ENCODE measurements around the gene RDH13. TPM values are rescaled to one million over a fixed set of nuclear protein-coding genes. Genes with fewer than 3 reads are reported as not detected.

RDH13 gene
- total and polyA plus RNA-seq, 10 of the 15 experiments (the other 5 are each of a cell fraction or from before 2014, with no cell fraction given), result 1.3 to 11.6 (median 8.9) TPM

DNA sequence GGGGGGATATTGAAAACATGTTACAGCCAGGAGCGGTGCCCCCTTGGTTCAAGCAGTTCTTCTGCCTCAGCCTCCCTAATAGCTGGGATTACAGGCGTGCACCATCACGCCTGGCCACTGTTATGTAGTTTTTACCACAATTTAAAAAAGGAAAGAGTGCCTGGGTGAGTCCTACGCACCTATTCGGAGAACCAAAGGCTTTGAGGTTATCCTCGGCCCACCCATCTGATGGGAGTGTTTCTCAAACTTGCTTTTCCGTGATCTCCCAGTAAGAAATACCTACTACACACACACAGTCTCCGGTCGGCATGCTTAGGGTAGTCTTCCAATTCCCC lies 20.6 kb downstream of the RDH13 start:
- CTCF ChIA-PET, result no interaction called here
- DNase-seq (ENCODE audit: low read depth, low spot score) (no peak), FAIRE-seq (no peak), ATAC-seq (no peak)
- no peaks in the 10 kb centered on the region for H4K20me1 ChIP-seq (ENCODE audit: control insufficient read depth, insufficient read depth)
- H3K36me3 ChIP-seq (ENCODE audit: control insufficient read depth in 2 of 2, insufficient read depth in 2 of 2, low read length in 1 of 2), result peaks cover 7 to 15% of the 10 kb centered on the region in 2 experiments
- H3K4me3 ChIP-seq, result no peak overlapping the region
- BruUV-seq (replicated peaks), result no TSS peak
- in situ Hi-C loops (cut with MboI), result no loop called here
- RAD21 ChIA-PET (ENCODE audit: unreplicated experiment), result interaction anchor here (0.6 kb wide), 1 partner anchor 128 kb away, joined by 3 read pairs; no protein-coding TSS in a partner anchor
- H2AFZ ChIP-seq (ENCODE audit: control insufficient read depth, low read depth, low read length), result no peak overlapping the region
- H3K9me3 ChIP-seq (replicated peaks; ENCODE audit: control insufficient read depth, insufficient read depth, low read length), result no peaks in the 10 kb centered on the region
- intact Hi-C loops (cut with micrococcal nuclease; ENCODE audit: unreplicated experiment), result no loop called here
- no peak overlapping the region for H3K4me2 ChIP-seq (ENCODE audit: control insufficient read depth, insufficient read depth)
- H3K9ac ChIP-seq (ENCODE audit: control insufficient read depth, insufficient read depth, low read length), result no peak overlapping the region
- SMC1A ChIA-PET (ENCODE audit: uncharacterized antibody, unreplicated experiment), result no interaction called here
- no peaks in the 10 kb centered on the region for H3K4me1 ChIP-seq (ENCODE audit: control insufficient read depth, insufficient read depth, low read length)
- WGBS (ENCODE audit: insufficient coverage, insufficient replicate concordance, low lambda C conversion rate, missing lambda C conversion rate), result 93% methylated on average over 9 of the region's 9 CpGs
- H3K27me3 ChIP-seq (replicated peaks in 1 of 2; ENCODE audit: control insufficient read depth in 2 of 2, insufficient read depth in 2 of 2, low read length in 1 of 2), result no peaks in the 10 kb centered on the region
- no peaks in the 10 kb centered on the region for H3K79me2 ChIP-seq (ENCODE audit: control insufficient read depth, insufficient read depth, low read length)
- POLR2A ChIA-PET, result no interaction called here
- TF ChIP-seq NFXL1 (IDR thresholded peaks at IDR 0.05; ENCODE audit: borderline replicate concordance) (no peak), JUND (IDR thresholded peaks at IDR 0.05; ENCODE audit: low read depth, low read length) (no peak), BRCA1 (IDR thresholded peaks at IDR 0.05; ENCODE audit: low read depth, low read length) (no peak), CHD2 (IDR thresholded peaks at IDR 0.05; ENCODE audit: borderline replicate concordance, low read depth, low read length) (no peak)
- H3K27ac ChIP-seq (ENCODE audit: control insufficient read depth, insufficient read depth), result no peak overlapping the region

DNA sequence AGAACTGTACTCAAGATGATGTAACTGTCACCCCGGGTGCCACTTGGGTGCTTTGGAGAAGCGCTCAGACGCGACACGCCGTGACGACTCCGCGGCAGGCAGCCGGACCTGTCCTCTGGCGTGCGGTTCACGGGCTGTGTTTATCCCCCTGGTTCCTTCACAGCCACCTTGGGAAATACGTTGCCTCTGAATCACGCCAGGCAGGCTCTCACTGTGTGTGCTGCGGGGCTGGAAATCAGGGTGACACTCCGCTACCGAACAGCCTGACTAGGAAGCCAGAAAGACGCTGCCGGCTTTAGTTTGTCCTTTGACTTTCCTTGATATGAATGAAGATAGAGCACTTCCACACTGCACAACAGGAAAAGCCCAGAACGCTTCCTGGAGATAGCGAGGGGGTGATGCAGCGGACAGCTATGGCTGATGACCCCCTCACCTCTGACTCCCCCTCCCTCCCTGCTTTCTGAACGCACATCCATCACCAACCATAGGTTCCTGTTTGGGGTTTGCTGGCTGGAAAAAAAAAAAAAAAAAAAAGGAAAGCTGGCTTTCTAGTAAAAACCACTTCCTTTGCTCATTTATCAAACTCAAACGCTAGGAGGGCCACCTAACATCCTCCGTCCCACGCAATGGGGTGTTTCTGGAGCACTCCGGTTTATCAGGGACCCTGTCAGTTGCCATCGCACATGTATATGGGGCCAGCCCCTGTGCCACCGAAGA lies 21.2 kb downstream of the RDH13 start:
- H2AFZ ChIP-seq (ENCODE audit: control insufficient read depth, low read depth, low read length), result no peak overlapping the region
- TF ChIP-seq ZNF274 (IDR thresholded peaks at IDR 0.05; ENCODE audit: insufficient read depth, insufficient read length), result no peak
- TF ChIP-seq, protein P1, sequence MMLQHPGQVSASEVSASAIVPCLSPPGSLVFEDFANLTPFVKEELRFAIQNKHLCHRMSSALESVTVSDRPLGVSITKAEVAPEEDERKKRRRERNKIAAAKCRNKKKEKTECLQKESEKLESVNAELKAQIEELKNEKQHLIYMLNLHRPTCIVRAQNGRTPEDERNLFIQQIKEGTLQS (IDR thresholded peaks at IDR 0.05; ENCODE audit: borderline replicate concordance, extremely low read depth, low read depth, low read length), result no peak
- TF ChIP-seq GATAD2B (conservative IDR thresholded peaks at IDR 0.05; ENCODE audit: low read depth), result no peak
- TF ChIP-seq CHD1 (IDR thresholded peaks at IDR 0.05; ENCODE audit: low read depth, low read length), result no peak
- TF ChIP-seq, protein P2, sequence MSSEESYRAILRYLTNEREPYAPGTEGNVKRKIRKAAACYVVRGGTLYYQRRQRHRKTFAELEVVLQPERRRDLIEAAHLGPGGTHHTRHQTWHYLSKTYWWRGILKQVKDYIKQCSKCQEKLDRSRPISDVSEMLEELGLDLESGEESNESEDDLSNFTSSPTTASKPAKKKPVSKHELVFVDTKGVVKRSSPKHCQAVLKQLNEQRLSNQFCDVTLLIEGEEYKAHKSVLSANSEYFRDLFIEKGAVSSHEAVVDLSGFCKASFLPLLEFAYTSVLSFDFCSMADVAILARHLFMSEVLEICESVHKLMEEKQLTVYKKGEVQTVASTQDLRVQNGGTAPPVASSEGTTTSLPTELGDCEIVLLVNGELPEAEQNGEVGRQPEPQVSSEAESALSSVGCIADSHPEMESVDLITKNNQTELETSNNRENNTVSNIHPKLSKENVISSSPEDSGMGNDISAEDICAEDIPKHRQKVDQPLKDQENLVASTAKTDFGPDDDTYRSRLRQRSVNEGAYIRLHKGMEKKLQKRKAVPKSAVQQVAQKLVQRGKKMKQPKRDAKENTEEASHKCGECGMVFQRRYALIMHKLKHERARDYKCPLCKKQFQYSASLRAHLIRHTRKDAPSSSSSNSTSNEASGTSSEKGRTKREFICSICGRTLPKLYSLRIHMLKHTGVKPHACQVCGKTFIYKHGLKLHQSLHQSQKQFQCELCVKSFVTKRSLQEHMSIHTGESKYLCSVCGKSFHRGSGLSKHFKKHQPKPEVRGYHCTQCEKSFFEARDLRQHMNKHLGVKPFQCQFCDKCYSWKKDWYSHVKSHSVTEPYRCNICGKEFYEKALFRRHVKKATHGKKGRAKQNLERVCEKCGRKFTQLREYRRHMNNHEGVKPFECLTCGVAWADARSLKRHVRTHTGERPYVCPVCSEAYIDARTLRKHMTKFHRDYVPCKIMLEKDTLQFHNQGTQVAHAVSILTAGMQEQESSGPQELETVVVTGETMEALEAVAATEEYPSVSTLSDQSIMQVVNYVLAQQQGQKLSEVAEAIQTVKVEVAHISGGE (CRISPR knock-in tag; IDR thresholded peaks at IDR 0.05), result no peak
- TF ChIP-seq, protein P3, sequence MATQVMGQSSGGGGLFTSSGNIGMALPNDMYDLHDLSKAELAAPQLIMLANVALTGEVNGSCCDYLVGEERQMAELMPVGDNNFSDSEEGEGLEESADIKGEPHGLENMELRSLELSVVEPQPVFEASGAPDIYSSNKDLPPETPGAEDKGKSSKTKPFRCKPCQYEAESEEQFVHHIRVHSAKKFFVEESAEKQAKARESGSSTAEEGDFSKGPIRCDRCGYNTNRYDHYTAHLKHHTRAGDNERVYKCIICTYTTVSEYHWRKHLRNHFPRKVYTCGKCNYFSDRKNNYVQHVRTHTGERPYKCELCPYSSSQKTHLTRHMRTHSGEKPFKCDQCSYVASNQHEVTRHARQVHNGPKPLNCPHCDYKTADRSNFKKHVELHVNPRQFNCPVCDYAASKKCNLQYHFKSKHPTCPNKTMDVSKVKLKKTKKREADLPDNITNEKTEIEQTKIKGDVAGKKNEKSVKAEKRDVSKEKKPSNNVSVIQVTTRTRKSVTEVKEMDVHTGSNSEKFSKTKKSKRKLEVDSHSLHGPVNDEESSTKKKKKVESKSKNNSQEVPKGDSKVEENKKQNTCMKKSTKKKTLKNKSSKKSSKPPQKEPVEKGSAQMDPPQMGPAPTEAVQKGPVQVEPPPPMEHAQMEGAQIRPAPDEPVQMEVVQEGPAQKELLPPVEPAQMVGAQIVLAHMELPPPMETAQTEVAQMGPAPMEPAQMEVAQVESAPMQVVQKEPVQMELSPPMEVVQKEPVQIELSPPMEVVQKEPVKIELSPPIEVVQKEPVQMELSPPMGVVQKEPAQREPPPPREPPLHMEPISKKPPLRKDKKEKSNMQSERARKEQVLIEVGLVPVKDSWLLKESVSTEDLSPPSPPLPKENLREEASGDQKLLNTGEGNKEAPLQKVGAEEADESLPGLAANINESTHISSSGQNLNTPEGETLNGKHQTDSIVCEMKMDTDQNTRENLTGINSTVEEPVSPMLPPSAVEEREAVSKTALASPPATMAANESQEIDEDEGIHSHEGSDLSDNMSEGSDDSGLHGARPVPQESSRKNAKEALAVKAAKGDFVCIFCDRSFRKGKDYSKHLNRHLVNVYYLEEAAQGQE (IDR thresholded peaks at IDR 0.05; ENCODE audit: low read depth, low read length), result no peak

More for the DNA sequence above, 21.2 kb downstream of the RDH13 start:
- ChIA-PET POLR2A (no interaction called here), SMC1A (ENCODE audit: uncharacterized antibody, unreplicated experiment) (no interaction called here), RAD21 (ENCODE audit: unreplicated experiment) (interaction anchor here (0.6 kb wide), 1 partner anchor 127 kb away, joined by 3 read pairs; no protein-coding TSS in a partner anchor), CTCF (no interaction called here)
- no peak overlapping the region for H3K9ac ChIP-seq (ENCODE audit: control insufficient read depth, insufficient read depth, low read length)
- no peaks in the 10 kb centered on the region for H3K9me3 ChIP-seq (replicated peaks; ENCODE audit: control insufficient read depth, insufficient read depth, low read length)
- DNase-seq (ENCODE audit: low read depth, low spot score), result no peak
- no peak for FAIRE-seq
- H3K4me2 ChIP-seq (ENCODE audit: control insufficient read depth, insufficient read depth), result no peak overlapping the region
- WGBS (ENCODE audit: insufficient coverage, insufficient replicate concordance, low lambda C conversion rate, missing lambda C conversion rate), result 92% methylated on average over 30 of the region's 30 CpGs
- no peak for ATAC-seq
- in situ Hi-C loops (cut with MboI) (no loop called here), intact Hi-C loops (cut with micrococcal nuclease; ENCODE audit: unreplicated experiment) (no loop called here)
- no peak overlapping the region for H3K27ac ChIP-seq (ENCODE audit: control insufficient read depth, insufficient read depth)
- peaks cover 4 to 14% of the 10 kb centered on the region in 2 experiments for H3K36me3 ChIP-seq (ENCODE audit: control insufficient read depth in 2 of 2, insufficient read depth in 2 of 2, low read length in 1 of 2)
- H4K20me1 ChIP-seq (ENCODE audit: control insufficient read depth, insufficient read depth), result no peaks in the 10 kb centered on the region
- H3K4me1 ChIP-seq (ENCODE audit: control insufficient read depth, insufficient read depth, low read length), result no peaks in the 10 kb centered on the region
- no peaks in the 10 kb centered on the region for H3K27me3 ChIP-seq (replicated peaks in 1 of 2; ENCODE audit: control insufficient read depth in 2 of 2, insufficient read depth in 2 of 2, low read length in 1 of 2)
- BruUV-seq (replicated peaks), result TSS peak; percentile 49
- no peak overlapping the region for H3K4me3 ChIP-seq
- H3K79me2 ChIP-seq (ENCODE audit: control insufficient read depth, insufficient read depth, low read length), result no peaks in the 10 kb centered on the region

Measured in GM12878 (cell line).